Measurements from ENCODE around the gene SDK1.

DNA sequence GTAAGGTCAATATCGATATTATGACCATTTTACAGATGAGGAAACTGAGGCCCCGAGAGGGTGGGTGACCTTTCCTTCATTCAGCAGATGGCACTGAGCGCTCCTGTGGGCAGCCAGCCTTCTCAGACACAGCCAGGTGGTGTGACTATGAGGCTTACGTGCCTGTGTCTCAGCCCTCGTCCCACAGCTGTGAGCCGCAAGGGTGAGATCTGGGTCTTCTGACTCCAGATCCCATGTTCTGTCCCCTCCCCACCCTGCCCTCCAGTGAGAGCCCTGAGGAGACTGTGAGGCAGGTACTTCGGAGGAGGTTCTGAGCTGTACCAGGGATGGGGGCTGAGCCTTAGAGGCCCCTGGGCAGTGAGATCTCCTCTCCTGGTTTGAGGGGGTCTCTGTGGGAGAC, 767.2 kb downstream of the SDK1 start:
- TF ChIP-seq EP300 (IDR thresholded peaks at IDR 0.05) = no peak
- no peak for TF ChIP-seq POLR2A (IDR thresholded peaks at IDR 0.05; ENCODE audit: low read length)
- TF ChIP-seq SMC3 (IDR thresholded peaks at IDR 0.05) = no peak
- TF ChIP-seq, protein P1, sequence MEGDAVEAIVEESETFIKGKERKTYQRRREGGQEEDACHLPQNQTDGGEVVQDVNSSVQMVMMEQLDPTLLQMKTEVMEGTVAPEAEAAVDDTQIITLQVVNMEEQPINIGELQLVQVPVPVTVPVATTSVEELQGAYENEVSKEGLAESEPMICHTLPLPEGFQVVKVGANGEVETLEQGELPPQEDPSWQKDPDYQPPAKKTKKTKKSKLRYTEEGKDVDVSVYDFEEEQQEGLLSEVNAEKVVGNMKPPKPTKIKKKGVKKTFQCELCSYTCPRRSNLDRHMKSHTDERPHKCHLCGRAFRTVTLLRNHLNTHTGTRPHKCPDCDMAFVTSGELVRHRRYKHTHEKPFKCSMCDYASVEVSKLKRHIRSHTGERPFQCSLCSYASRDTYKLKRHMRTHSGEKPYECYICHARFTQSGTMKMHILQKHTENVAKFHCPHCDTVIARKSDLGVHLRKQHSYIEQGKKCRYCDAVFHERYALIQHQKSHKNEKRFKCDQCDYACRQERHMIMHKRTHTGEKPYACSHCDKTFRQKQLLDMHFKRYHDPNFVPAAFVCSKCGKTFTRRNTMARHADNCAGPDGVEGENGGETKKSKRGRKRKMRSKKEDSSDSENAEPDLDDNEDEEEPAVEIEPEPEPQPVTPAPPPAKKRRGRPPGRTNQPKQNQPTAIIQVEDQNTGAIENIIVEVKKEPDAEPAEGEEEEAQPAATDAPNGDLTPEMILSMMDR (IDR thresholded peaks at IDR 0.05) = no peak

Data from A549 (cell line).